OCI-LY7 (cell line): ENCODE results near the gene ELMO2.

Source experiments
- EZH2phosphoT487 ChIP-seq: fragments of 200-600 bp; sonication (generic); IDR thresholded peaks from 2 replicates; pipeline ENCODE4 v1.6.1; 2018; ENCODE audit warnings: low read depth, borderline replicate concordance, mild to moderate bottlenecking, mixed run types, antibody characterized with exemption, low read length, moderate library complexity, mixed read lengths
- TF ChIP-seq, protein P1 (sequence below): fragments of 200-600 bp; sonication (generic); conservative IDR thresholded peaks from 2 replicates; pipeline ENCODE4 v1.5.1; 2014; ENCODE audit warnings: mild to moderate bottlenecking, antibody characterized with exemption, low read length, moderate library complexity, mixed read lengths

DNA sequence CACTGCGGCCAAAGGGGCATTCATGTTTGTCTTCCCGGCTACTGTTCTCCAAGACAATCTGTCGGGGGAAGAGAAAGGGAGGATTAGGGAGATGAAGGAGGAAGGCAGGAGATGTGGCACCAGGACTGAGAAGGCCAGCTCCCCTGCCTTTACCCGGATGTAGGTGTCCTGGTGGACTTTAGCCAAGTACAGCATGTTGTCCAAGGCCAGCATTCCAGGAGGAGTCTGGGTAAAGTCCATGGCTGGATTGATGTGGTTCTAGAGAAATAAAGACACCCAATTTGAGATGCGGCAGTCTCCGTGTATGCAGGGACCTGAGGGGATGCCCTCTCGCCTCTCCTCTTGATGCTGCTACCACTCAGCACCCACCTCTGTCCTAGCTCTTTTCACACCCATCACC lies 32.0 kb downstream of the ELMO2 start:
- TF ChIP-seq, protein P1, sequence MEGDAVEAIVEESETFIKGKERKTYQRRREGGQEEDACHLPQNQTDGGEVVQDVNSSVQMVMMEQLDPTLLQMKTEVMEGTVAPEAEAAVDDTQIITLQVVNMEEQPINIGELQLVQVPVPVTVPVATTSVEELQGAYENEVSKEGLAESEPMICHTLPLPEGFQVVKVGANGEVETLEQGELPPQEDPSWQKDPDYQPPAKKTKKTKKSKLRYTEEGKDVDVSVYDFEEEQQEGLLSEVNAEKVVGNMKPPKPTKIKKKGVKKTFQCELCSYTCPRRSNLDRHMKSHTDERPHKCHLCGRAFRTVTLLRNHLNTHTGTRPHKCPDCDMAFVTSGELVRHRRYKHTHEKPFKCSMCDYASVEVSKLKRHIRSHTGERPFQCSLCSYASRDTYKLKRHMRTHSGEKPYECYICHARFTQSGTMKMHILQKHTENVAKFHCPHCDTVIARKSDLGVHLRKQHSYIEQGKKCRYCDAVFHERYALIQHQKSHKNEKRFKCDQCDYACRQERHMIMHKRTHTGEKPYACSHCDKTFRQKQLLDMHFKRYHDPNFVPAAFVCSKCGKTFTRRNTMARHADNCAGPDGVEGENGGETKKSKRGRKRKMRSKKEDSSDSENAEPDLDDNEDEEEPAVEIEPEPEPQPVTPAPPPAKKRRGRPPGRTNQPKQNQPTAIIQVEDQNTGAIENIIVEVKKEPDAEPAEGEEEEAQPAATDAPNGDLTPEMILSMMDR = no peak
- TF ChIP-seq EZH2phosphoT487 = no peak
